GM06990 (cell line): Measurements from ENCODE around the gene DND1.

Experiments used
- DNase-seq: peaks from one replicate; pipeline ENCODE4 v3.0.0-alpha.2; 2011; ENCODE audit not compliant: insufficient read length; ENCODE audit errors: extremely low read depth
- H3K27me3 ChIP-seq: replicated peaks from 2 replicates; pipeline ENCODE4 v1.6.0; 2011; ENCODE audit warnings: low read length; ENCODE audit not compliant: control insufficient read depth, insufficient read depth
- H3K36me3 ChIP-seq: 2 replicates; pipeline ENCODE4 v1.5.1; 2011; ENCODE audit warnings: low read length; ENCODE audit not compliant: control insufficient read depth, insufficient read depth
- H3K4me3 ChIP-seq: replicated peaks from 2 replicates; pipeline ENCODE4 v1.5.1; 2011; ENCODE audit warnings: low read depth, mild to moderate bottlenecking, control low read depth, low read length
- CTCF ChIP-seq: IDR thresholded peaks from 2 replicates; pipeline ENCODE4 v1.5.1; 2011; ENCODE audit warnings: low read length, control low read depth, mild to moderate bottlenecking, inconsistent platforms; ENCODE audit not compliant: insufficient read depth, poor library complexity, severe bottlenecking

DND1 gene

DNA sequence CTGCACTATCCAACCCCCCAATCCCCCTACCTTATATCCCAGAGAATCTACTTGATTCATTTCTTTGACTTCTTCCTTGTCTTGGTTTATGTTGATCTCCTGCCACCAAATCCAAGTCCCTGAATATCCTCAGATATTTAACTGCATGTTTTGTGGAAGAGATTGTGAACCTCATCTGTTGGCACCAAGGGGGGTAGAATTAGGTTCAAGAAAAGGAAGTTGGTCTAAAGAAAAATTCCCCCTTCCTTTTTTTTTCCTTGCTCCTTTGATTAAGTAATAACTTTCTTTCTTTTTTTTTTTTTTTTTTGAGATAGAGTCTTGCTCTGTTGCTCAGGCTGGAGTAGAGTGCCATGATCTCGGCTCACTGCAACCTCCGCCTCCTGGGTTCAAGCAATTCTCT, 39.9 kb downstream of the DND1 start:
- TF ChIP-seq CTCF = no peak
- Histone ChIP-seq H3K27me3 (no peaks in the 10 kb centered on the region; the same call in 1 of the 2 replicates), H3K36me3 (no peaks in the 10 kb centered on the region), H3K4me3 (no peak overlapping the region)
- DNase-seq = no peak

DNA sequence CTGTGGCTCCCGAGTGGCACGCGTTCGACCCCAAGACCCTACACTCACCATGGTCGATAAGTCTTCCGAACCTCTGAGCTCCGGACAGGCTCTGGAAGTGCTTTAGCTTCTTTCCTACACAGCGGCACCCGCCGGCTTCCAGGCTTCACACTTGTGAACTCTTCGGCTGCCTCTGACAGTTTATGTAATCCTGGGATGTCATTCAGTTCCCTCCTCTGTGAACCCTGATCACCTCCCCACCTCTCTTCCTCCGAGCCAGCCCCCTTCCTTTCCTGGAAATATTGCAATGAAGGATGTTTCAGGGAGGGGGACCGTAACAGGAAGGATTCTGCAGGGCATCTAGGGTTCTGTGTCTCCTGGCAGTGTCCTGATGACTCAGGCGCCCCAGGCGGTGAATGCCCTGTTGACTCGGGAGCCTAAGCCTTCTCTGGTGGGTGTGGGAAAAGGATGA, 40.3 kb downstream of the DND1 start, which contains the start of gene CD14:
Gene CD14, minus strand, starts transcription at position 155 of the 451 bp plus-strand sequence. Its CDS starts 104 bp downstream, at position 51.
- no peak for DNase-seq
- peak within 1 kb of the TSS; percentile 48 for H3K4me3 ChIP-seq
- TF ChIP-seq CTCF = no peak

GRCh38 chr5:140632366-140633020, 40.9 kb downstream of the DND1 start:
- Histone ChIP-seq H3K36me3 (no peaks in the 10 kb centered on the region), H3K27me3 (no peaks in the 10 kb centered on the region; the same call in 1 of the 2 replicates), H3K4me3 (peak overlapping the region; percentile 48)
- DNase-seq = peak; percentile 68
- TF ChIP-seq CTCF = no peak

More for the DNA sequence above, 40.3 kb downstream of the DND1 start, which contains the start of gene CD14:
- Histone ChIP-seq H3K27me3 (no peaks in the 10 kb centered on the region; the same call in 1 of the 2 replicates), H3K36me3 (no peaks in the 10 kb centered on the region)

DNA sequence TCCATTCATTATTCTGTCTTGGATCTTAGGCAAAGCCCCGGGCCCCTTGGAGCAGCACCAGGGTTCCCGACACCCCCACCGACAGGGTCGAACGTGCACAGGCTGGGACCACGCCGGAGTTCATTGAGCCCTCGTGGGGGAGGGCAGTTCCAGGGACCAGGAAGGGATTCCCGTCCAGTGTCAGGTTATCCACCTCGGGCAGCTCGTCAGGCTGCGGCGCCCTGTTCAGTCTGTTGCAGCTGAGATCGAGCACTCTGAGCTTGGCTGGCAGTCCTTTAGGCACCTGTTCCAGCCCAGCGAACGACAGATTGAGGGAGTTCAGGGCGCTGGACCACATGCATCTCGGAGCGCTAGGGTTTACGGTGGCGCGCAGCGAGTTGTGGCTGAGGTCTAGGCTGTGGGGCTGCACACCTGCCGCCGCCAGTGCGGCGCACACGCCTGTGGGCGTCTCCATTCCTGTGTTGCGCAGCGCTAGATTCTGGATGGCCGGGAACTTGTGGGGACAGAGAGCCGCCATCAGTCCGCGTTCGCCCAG, 41.5 kb downstream of the DND1 start:
- no peak for DNase-seq
- TF ChIP-seq CTCF = no peak
- H3K4me3 ChIP-seq = peak overlapping the region; percentile 48
- no peaks in the 10 kb centered on the region; the same call in 1 of the 2 replicates for H3K27me3 ChIP-seq
- no peaks in the 10 kb centered on the region for H3K36me3 ChIP-seq

- Histone ChIP-seq H3K4me3 (no peak overlapping the region), H3K27me3 (no peaks in the 10 kb centered on the region; the same call in 1 of the 2 replicates), H3K36me3 (no peaks in the 10 kb centered on the region)
- no peak for DNase-seq
- no peak for TF ChIP-seq CTCF
Measured at GRCh38 chr5:140631036-140631417, 42.3 kb downstream of the DND1 start.
